Activated naive CD8-positive, alpha-beta T cell treated with anti-CD3 and anti-CD28 coated beads, Interleukin-2, amount 50 U/mL, for 24 hours (primary cell): ENCODE measurements around the gene COPS2.
"Not testable (repeated sequence)": the region's sequence is repeated elsewhere in the genome, so short reads cannot be mapped to it uniquely, and the experiment has no call there.

Experiments
- ATAC-seq: fragments of 150-1000 bp; cut with Tn5 transposase; one replicate; pipeline ENCODE4 v1.10.0; 2021
- DNase-seq: peaks from one replicate; pipeline ENCODE4 v3.0.0; 2021
- H3K27ac Mint-ChIP-seq: one replicate; pipeline ENCODE4 v1.8.0; 2021; ENCODE audit warnings: mild to moderate bottlenecking, mixed read lengths
- H3K27me3 Mint-ChIP-seq: one replicate; pipeline ENCODE4 v1.8.0; 2021; ENCODE audit warnings: mixed read lengths
- H3K36me3 Mint-ChIP-seq: one replicate; pipeline ENCODE4 v1.8.0; 2021; ENCODE audit warnings: low read depth, mixed read lengths
- H3K4me1 Mint-ChIP-seq: one replicate; pipeline ENCODE4 v1.8.0; 2021; ENCODE audit warnings: mixed read lengths
- H3K4me3 Mint-ChIP-seq: one replicate; pipeline ENCODE4 v1.8.0; 2021; ENCODE audit warnings: mild to moderate bottlenecking, moderate library complexity, mixed read lengths
- H3K9me3 Mint-ChIP-seq: one replicate; pipeline ENCODE4 v1.8.0; 2021; ENCODE audit warnings: mixed read lengths

COPS2 gene

DNA sequence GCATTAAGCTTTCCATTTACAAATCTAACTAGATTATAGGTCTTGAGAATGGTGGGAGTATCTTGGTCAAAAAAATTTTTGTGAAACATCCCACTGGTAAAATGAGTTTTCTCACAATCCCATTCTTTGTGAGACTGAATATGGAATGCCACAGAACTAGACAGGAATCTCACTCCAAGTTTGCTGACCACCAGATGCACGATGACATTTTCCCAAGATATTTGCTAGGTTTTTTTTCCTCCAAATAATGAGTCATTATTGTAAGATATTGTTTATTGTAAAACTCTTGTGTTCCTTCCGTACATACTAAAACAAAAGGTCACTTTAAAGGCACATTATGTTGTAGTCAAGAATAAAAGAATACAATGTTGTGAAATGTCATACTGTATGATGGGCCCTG, 53.9 kb downstream of the COPS2 start:
- Mint-ChIP-seq H3K27me3 (no peaks in the 10 kb centered on the region), H3K9me3 (no peaks in the 10 kb centered on the region), H3K27ac (no peak overlapping the region), H3K4me3 (no peak overlapping the region), H3K4me1 (no peaks in the 10 kb centered on the region), H3K36me3 (peaks cover 35% of the 10 kb centered on the region)
- no peak for DNase-seq
- no peak for ATAC-seq

- ATAC-seq (no peak), DNase-seq (no peak)
- no peaks in the 10 kb centered on the region for H3K4me1 Mint-ChIP-seq
- H3K4me3 Mint-ChIP-seq = no peak overlapping the region
- no peaks in the 10 kb centered on the region for H3K9me3 Mint-ChIP-seq
- no peak overlapping the region for H3K27ac Mint-ChIP-seq
- peaks cover 14% of the 10 kb centered on the region for H3K36me3 Mint-ChIP-seq
- no peaks in the 10 kb centered on the region for H3K27me3 Mint-ChIP-seq
These were observed 59.2 kb downstream of the COPS2 start for GRCh38 chr15:49096090-49096750.

DNA sequence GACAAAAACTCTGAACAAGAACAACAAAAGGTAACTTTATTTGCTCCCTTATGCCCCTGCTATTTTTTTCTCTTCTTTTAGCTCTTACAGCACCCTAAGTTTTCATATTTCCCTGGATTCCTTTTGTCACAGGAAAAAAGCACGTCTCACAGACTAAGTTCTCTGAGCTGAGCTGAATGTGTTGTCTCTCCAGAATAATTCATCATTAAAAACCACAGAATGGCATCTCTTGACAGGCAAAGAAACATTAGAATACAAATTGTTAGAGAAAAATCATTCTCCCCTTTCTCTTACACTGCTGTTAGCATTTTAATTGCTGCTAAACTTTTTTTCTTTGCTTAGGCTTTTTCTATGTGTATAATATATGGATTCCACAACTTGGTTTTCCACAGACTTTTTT, 60.5 kb downstream of the COPS2 start:
- no peaks in the 10 kb centered on the region for H3K9me3 Mint-ChIP-seq
- no peak for ATAC-seq

GRCh38 chr15:49093252-49094105, 61.9 kb downstream of the COPS2 start:
- Mint-ChIP-seq H3K36me3 (peaks cover 9% of the 10 kb centered on the region), H3K9me3 (no peaks in the 10 kb centered on the region), H3K4me1 (no peaks in the 10 kb centered on the region), H3K4me3 (no peak overlapping the region), H3K27ac (no peak overlapping the region), H3K27me3 (no peaks in the 10 kb centered on the region)
- ATAC-seq (no peak), DNase-seq (no peak)

More for the DNA sequence above, 60.5 kb downstream of the COPS2 start:
- H3K4me1 Mint-ChIP-seq = no peaks in the 10 kb centered on the region
- peaks cover 11% of the 10 kb centered on the region for H3K36me3 Mint-ChIP-seq
- no peak overlapping the region for H3K27ac Mint-ChIP-seq
- no peak for DNase-seq
- H3K4me3 Mint-ChIP-seq = no peak overlapping the region
- H3K27me3 Mint-ChIP-seq = no peaks in the 10 kb centered on the region

DNA sequence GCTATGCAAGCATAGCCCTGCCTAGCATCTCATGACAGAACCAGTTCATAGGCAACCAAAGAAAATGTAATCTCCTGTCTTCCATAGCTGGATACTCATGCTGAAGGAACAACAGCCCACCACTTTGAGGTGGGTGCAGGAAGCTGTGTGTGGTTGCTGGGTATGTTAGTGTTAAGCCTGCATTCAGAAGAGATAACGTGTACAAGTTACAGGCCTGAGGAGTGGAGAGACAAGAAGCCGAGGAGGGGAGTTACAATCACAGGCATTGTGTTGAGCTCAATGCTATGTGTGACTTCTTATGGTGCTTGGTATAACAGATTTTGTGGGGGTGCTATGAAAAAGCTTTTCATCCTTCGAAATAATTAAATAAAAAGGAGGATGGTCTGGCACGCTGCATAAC, 66.4 kb downstream of the COPS2 start:
- H3K4me3 Mint-ChIP-seq = no peak overlapping the region
- no peaks in the 10 kb centered on the region for H3K9me3 Mint-ChIP-seq
- ATAC-seq (no peak), DNase-seq (no peak)
- no peaks in the 10 kb centered on the region for H3K36me3 Mint-ChIP-seq
- H3K27ac Mint-ChIP-seq = no peak overlapping the region
- H3K4me1 Mint-ChIP-seq = no peaks in the 10 kb centered on the region
- H3K27me3 Mint-ChIP-seq = no peaks in the 10 kb centered on the region

GRCh38 chr15:49085696-49086459, 69.5 kb downstream of the COPS2 start:
- ATAC-seq = no peak
- Mint-ChIP-seq H3K4me1 (no peaks in the 10 kb centered on the region), H3K36me3 (no peaks in the 10 kb centered on the region), H3K4me3 (no peak overlapping the region), H3K9me3 (no peaks in the 10 kb centered on the region), H3K27me3 (no peaks in the 10 kb centered on the region), H3K27ac (no peak overlapping the region)
- no peak for DNase-seq

DNA sequence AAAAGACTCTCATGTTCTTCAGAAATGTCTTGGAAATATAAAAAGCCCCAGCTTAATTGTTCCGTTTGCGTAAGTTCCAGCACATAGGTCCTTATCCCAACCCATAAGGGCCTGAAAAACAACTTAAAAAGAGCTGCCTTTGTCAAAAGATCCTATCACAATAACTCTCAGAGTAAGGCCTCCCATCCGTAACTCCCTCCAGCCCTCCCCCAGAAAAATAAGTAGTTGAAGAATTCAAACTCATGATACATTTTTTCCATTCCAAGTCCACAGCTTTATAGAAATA, 71.2 kb downstream of the COPS2 start:
- ATAC-seq (no peak), DNase-seq (no peak)
- Mint-ChIP-seq H3K4me1 (no peaks in the 10 kb centered on the region), H3K27me3 (peaks cover 1% of the 10 kb centered on the region), H3K4me3 (no peak overlapping the region), H3K9me3 (no peaks in the 10 kb centered on the region), H3K36me3 (no peaks in the 10 kb centered on the region), H3K27ac (no peak overlapping the region)

DNA sequence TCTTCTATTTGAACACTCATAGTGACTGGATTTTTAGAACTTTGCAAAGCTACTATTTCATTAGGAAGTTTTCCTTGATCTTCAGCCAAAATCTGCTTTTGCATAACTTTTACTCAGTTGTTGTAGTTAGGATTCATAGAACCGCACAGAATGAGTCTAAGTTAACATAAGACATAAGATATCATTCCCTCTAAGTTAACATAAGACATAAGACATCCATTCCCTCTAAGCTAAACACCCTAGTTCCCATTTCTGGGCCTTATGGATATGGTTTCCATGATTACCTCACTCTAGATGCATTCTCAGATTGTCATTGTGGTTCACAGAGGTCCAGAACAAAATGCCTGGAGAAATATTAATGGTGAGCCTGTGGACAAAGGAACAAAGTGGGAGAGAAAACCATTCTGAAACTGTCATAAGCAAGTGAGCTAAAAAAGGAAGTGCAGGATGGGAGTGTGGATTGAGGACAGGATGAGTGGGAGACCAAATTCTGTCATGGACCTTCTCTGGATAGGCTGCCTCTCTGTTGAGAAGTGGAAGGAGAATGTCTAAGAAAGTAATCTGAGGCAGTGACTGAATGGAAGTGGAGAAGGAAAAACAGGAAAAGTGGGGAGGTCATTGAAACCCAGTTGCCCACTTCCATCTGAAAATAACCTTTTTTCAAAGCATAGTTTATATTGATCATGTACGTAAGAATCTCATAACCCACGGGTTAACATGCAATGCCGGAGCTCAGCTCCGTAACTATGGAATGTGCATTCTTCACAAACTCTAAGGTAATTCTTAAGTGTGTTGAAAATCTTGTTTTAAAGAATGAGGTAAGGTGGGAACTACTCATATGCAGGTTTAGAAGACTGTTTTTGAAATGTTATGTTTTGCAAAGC, 71.8 kb downstream of the COPS2 start:
- ATAC-seq (no peak), DNase-seq (no peak)
- no peaks in the 10 kb centered on the region for H3K9me3 Mint-ChIP-seq
- H3K4me3 Mint-ChIP-seq = no peak overlapping the region
- no peaks in the 10 kb centered on the region for H3K36me3 Mint-ChIP-seq
- H3K27ac Mint-ChIP-seq = no peak overlapping the region
- no peaks in the 10 kb centered on the region for H3K4me1 Mint-ChIP-seq
- peaks cover 2% of the 10 kb centered on the region for H3K27me3 Mint-ChIP-seq

DNA sequence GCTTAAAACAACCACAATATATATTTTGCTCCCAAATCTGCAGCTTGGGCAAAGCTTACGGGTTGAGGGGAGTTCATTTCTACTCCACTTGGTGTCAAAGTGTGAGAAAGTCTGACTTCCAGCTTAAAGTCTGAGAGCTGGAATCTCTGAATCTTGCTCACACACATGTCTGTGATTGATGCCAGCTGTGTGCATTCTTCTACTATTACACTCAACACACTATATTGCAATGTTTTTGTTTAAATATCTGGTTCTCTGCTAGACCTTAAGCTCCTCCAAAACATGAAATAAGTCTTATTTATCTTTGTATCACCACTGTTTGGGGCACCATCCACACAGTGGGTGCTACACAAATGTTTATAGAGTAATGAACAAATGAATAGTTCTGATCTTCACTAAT, 72.4 kb downstream of the COPS2 start:
- H3K27ac Mint-ChIP-seq = no peak overlapping the region
- H3K36me3 Mint-ChIP-seq = no peaks in the 10 kb centered on the region
- no peak for ATAC-seq
- H3K27me3 Mint-ChIP-seq = peaks cover 2% of the 10 kb centered on the region
- DNase-seq = no peak
- H3K4me1 Mint-ChIP-seq = no peaks in the 10 kb centered on the region
- no peak overlapping the region for H3K4me3 Mint-ChIP-seq
- no peaks in the 10 kb centered on the region for H3K9me3 Mint-ChIP-seq

GRCh38 chr15:49079340-49080039, 75.9 kb downstream of the COPS2 start:
- DNase-seq (no peak), ATAC-seq (no peak)
- no peaks in the 10 kb centered on the region for H3K4me1 Mint-ChIP-seq
- H3K36me3 Mint-ChIP-seq = no peaks in the 10 kb centered on the region
- H3K9me3 Mint-ChIP-seq = no peaks in the 10 kb centered on the region
- H3K27me3 Mint-ChIP-seq = peaks cover 5% of the 10 kb centered on the region
- no peak overlapping the region for H3K4me3 Mint-ChIP-seq
- no peak overlapping the region for H3K27ac Mint-ChIP-seq

- DNase-seq (no peak), ATAC-seq (no peak)
- H3K27ac Mint-ChIP-seq = no peak overlapping the region
- H3K4me1 Mint-ChIP-seq = no peaks in the 10 kb centered on the region
- no peaks in the 10 kb centered on the region for H3K9me3 Mint-ChIP-seq
- no peaks in the 10 kb centered on the region for H3K36me3 Mint-ChIP-seq
- no peak overlapping the region for H3K4me3 Mint-ChIP-seq
- peaks cover 21% of the 10 kb centered on the region for H3K27me3 Mint-ChIP-seq
These were observed 79.5 kb downstream of the COPS2 start for GRCh38 chr15:49075881-49076280.

- H3K27ac Mint-ChIP-seq, H3K4me1 Mint-ChIP-seq, H3K4me3 Mint-ChIP-seq, H3K9me3 Mint-ChIP-seq, H3K36me3 Mint-ChIP-seq, DNase-seq, ATAC-seq: not testable (repeated sequence)
- peaks cover 28% of the 10 kb centered on the region for H3K27me3 Mint-ChIP-seq
These were observed 80.7 kb downstream of the COPS2 start for GRCh38 chr15:49074589-49075287.
